ENCODE measurements around the gene WNT5B. TPM values are rescaled to one million over a fixed set of nuclear protein-coding genes. Genes with fewer than 3 reads are reported as not detected.

WNT5B gene
- polyA plus RNA-seq, 1 of the 3 experiments (the other 2 are of a cell fraction) = 29.3 TPM

DNA sequence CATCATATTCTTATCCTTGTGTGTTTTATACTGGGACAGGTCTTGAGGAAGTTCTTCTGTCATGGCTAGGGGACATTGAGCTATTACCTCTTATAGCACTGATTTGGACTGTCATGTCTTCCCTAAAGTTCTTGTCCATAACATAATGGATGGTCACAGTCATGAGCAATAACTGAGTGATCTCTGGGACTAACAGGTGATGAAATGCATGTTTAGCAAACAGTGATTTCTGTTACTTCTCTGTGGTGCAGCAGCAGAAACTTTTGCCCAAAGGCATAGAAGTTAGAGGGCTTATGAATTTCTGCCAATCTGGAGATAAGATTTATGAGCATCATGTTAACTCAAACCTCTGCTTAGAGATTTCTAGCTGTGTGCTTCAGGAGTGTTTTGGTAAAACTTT is 67.8 kb downstream of the WNT5B start:
- Histone ChIP-seq H3K9me3 (no peaks in the 10 kb centered on the region), H3K9ac (no peak overlapping the region), H3F3A (replicated peaks; ENCODE audit: insufficient read depth) (peaks cover 5% of the 10 kb centered on the region), H3K27ac (ENCODE audit: low read depth in 2 of 2, low read length in 1 of 2) (no peak overlapping the region), H4K20me1 (ENCODE audit: insufficient read depth) (peaks cover 36% of the 10 kb centered on the region), H3K4me3 (ENCODE audit: low read depth in 2 of 2, low read length in 1 of 2) (no peak overlapping the region), H3K36me3 (replicated peaks in 1 of 2; ENCODE audit: control insufficient read depth in 1 of 2, insufficient read depth in 2 of 2, low read length in 1 of 2) (peaks cover 5 to 21% of the 10 kb centered on the region in 2 experiments), H3K4me1 (ENCODE audit: control insufficient read depth in 1 of 2, insufficient read depth in 2 of 2, low read depth in 1 of 2, low read length in 1 of 2) (no peaks in the 10 kb centered on the region; a peak in 2 of 4 replicates), H3K9me2 (no peaks in the 10 kb centered on the region), H2AFZ (ENCODE audit: low read depth) (no peak overlapping the region), H3K27me3 (ENCODE audit: insufficient read depth) (no peaks in the 10 kb centered on the region), H3K79me2 (ENCODE audit: insufficient read depth) (peaks cover 95% of the 10 kb centered on the region), H3K4me2 (no peak overlapping the region)
- DNase-seq = no peak
- POLR2A ChIA-PET = interaction anchor here (1.6 kb wide), 1 partner anchor 9 kb away, joined by 3 read pairs; no protein-coding TSS in a partner anchor
- CTCF ChIA-PET = interaction anchor here (1.2 to 3.9 kb wide), 6 partner anchors 43 to 243 kb away, joined by 3 to 25 read pairs (median 4); no protein-coding TSS in a partner anchor
- TF ChIP-seq CTCF (IDR thresholded peaks at IDR 0.05) (no peak), NRF1 (IDR thresholded peaks at IDR 0.05; ENCODE audit: low read depth, low read length) (no peak), REST (IDR thresholded peaks at IDR 0.05; ENCODE audit: low read depth, low read length) (no peak), TCF12 (IDR thresholded peaks at IDR 0.05) (no peak), POLR2AphosphoS5 (IDR thresholded peaks at IDR 0.05; ENCODE audit: low read depth, low read length) (no peak), FOXJ3 (CRISPR knock-in tag; IDR thresholded peaks at IDR 0.05) (no peak), YY1 (IDR thresholded peaks at IDR 0.05; ENCODE audit: low read depth) (no peak), SIN3A (IDR thresholded peaks at IDR 0.05; ENCODE audit: borderline replicate concordance, low read depth, low read length) (no peak), TAF1 (IDR thresholded peaks at IDR 0.05; ENCODE audit: borderline replicate concordance, low read depth, low read length) (no peak), MEF2A (IDR thresholded peaks at IDR 0.05; ENCODE audit: borderline replicate concordance, low read depth) (no peak), RAD21 (IDR thresholded peaks at IDR 0.05; ENCODE audit: low read length) (no peak), NFIC (IDR thresholded peaks at IDR 0.05; ENCODE audit: borderline replicate concordance) (no peak), CHD2 (IDR thresholded peaks at IDR 0.05; ENCODE audit: low read length, partially characterized antibody) (no peak), EP300 (IDR thresholded peaks at IDR 0.05; ENCODE audit: borderline replicate concordance in 1 of 2, low read depth in 1 of 2, low read length in 1 of 2) (no peak), ELF1 (IDR thresholded peaks at IDR 0.05) (no peak), JUND (IDR thresholded peaks at IDR 0.05) (no peak)
- TF ChIP-seq, protein P1, sequence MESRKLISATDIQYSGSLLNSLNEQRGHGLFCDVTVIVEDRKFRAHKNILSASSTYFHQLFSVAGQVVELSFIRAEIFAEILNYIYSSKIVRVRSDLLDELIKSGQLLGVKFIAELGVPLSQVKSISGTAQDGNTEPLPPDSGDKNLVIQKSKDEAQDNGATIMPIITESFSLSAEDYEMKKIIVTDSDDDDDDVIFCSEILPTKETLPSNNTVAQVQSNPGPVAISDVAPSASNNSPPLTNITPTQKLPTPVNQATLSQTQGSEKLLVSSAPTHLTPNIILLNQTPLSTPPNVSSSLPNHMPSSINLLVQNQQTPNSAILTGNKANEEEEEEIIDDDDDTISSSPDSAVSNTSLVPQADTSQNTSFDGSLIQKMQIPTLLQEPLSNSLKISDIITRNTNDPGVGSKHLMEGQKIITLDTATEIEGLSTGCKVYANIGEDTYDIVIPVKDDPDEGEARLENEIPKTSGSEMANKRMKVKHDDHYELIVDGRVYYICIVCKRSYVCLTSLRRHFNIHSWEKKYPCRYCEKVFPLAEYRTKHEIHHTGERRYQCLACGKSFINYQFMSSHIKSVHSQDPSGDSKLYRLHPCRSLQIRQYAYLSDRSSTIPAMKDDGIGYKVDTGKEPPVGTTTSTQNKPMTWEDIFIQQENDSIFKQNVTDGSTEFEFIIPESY (IDR thresholded peaks at IDR 0.05; ENCODE audit: borderline replicate concordance, low read depth) = no peak
- TF ChIP-seq, protein P2, sequence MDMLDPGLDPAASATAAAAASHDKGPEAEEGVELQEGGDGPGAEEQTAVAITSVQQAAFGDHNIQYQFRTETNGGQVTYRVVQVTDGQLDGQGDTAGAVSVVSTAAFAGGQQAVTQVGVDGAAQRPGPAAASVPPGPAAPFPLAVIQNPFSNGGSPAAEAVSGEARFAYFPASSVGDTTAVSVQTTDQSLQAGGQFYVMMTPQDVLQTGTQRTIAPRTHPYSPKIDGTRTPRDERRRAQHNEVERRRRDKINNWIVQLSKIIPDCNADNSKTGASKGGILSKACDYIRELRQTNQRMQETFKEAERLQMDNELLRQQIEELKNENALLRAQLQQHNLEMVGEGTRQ (IDR thresholded peaks at IDR 0.05; ENCODE audit: borderline replicate concordance, low read depth, low read length) = no peak

All from SK-N-SH (cell line).